ENCODE measurements around the gene MESP1. TPM values are rescaled to one million over a fixed set of nuclear protein-coding genes. Genes with fewer than 3 reads are reported as not detected.
A peak's percentile ranks its signal among the peaks of the same experiment; 100 is the strongest.

The MESP1 gene
- total and polyA plus RNA-seq, 2 of the 13 experiments (the other 11 are each of a cell fraction or from before 2014, with no cell fraction given) = not detected

DNA sequence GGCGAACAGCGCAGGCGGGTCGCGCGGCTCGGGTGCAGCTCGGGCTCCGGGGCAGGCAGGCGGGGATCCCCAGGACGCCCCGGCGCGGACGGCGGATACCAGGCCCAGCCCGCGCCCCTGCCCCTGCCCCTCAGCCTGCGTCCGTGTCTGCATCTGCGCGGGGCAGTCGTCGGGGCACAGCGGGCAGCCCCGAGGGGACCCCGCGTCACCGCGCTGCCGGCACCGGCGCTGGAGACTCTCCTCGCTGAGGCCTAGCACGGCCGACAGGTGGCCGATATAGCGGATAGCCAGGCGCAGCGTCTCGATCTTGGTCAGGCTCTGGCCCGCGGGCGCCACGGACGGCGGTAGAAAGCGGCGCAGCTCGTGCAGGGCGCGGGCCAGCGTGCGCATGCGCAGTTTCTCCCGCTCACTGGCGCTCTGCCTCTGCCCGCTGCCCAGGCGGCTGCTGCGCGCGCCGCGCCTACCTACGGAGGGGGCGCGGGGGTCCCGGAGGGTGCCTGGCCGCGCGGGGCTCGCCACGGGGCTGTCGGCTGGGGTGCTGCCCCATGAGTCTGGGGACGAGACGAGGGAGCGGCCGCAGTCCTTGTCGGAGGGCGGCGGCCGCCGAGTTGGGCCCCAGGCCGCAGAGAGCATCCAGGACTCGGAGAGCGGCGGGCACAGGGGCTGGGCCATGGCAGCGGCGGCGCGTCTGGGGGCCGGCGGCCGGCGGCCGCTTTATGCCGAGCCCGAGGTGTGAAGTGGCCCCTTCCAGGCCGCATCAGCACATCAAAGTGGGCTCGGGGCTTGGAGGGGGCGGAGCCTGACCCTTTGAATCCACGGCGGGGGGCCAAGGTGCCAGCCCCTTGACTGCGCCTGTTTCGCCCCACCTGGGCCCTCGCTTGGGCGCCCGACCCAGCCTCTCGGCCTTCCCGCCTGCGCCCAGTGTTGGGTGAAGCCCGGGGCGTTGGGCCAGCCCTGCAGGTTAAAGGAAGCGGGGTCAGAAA, at the start of gene MESP1 (continued):
- TF ChIP-seq NFAT5 (CRISPR knock-in tag; IDR thresholded peaks at IDR 0.05) = peak; percentile 64; the same call in 1 of the 2 replicates
- TF ChIP-seq ZFY (CRISPR knock-in tag; IDR thresholded peaks at IDR 0.05) = peak; percentile 90
- TF ChIP-seq, protein P1, sequence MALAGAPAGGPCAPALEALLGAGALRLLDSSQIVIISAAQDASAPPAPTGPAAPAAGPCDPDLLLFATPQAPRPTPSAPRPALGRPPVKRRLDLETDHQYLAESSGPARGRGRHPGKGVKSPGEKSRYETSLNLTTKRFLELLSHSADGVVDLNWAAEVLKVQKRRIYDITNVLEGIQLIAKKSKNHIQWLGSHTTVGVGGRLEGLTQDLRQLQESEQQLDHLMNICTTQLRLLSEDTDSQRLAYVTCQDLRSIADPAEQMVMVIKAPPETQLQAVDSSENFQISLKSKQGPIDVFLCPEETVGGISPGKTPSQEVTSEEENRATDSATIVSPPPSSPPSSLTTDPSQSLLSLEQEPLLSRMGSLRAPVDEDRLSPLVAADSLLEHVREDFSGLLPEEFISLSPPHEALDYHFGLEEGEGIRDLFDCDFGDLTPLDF (CRISPR knock-in tag; IDR thresholded peaks at IDR 0.05) = peak; percentile 82
- TF ChIP-seq MXI1 (IDR thresholded peaks at IDR 0.05; ENCODE audit: borderline replicate concordance, low read depth, low read length) = peak; percentile 42; the same call in 1 of the 3 replicates
- no peak for TF ChIP-seq PAWR (CRISPR knock-in tag; IDR thresholded peaks at IDR 0.05; ENCODE audit: borderline replicate concordance)
- TF ChIP-seq TBL1XR1 (IDR thresholded peaks at IDR 0.05; ENCODE audit: borderline replicate concordance, low read length, partially characterized antibody) = no peak
- no peak for TF ChIP-seq FOXA1 (IDR thresholded peaks at IDR 0.05)
- no peak for TF ChIP-seq FOXA1 (CRISPR knock-in tag; IDR thresholded peaks at IDR 0.05)
- peak; percentile 35; the same call in 1 of the 2 replicates for TF ChIP-seq ZNF646 (CRISPR knock-in tag; IDR thresholded peaks at IDR 0.05)
- no peak for TF ChIP-seq TSC22D2 (CRISPR knock-in tag; IDR thresholded peaks at IDR 0.05; ENCODE audit: borderline replicate concordance)
- 0 out of 2 replicates have a peak, but pooled peaks have one; percentile 0 for TF ChIP-seq ISL2 (CRISPR knock-in tag; IDR thresholded peaks at IDR 0.05)

Measured in HepG2 (cell line).